GM19467 (cell line): ENCODE data around the gene SGMS1.

ENCODE experiments used
- ATAC-seq: cut with Tn5 transposase; IDR thresholded peaks from one replicate; pipeline ENCODE4 v1.9.1; 2021; ENCODE audit warnings: mild to moderate bottlenecking, moderate library complexity; ENCODE audit not compliant: unreplicated experiment

The SGMS1 gene

DNA sequence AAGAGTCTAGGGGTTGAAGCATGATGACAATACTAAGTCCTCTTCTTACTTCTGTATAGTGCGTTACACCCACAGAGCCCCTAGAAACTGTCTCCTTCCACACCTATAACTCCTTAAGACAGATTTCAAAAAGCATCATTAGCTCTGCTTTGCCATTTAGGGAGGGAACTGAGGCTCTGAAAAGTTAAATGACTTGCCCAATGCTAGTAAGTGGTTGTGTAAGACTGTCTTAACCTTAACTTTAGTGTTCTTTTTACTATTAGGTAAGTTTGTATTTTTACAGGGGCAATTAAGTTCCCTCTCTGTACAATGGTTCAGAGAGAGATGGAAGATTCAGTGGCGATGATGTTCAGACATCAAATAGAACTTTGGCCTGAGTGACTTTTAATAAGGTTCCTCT, 299.7 kb downstream of the SGMS1 start:
- no peak for ATAC-seq

DNA sequence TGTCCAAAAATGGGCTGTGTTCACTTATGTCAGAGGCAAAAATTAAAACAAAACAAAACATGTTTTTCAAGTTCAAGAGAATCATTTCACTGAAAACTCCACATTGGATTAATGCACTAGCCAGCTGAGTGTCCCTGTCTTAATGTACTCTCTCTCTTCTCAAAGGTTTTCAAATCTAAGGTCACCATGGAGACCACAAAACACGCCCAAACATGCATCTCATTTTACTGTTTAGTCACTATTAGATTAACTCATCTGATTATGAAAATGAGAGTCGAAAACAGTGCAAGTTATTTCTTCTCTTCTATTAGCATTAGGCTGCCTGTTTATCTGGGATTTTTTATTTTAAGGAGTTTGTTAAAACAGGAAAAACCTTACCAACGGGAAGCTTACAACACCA, 301.7 kb downstream of the SGMS1 start:
- ATAC-seq, result no peak

DNA sequence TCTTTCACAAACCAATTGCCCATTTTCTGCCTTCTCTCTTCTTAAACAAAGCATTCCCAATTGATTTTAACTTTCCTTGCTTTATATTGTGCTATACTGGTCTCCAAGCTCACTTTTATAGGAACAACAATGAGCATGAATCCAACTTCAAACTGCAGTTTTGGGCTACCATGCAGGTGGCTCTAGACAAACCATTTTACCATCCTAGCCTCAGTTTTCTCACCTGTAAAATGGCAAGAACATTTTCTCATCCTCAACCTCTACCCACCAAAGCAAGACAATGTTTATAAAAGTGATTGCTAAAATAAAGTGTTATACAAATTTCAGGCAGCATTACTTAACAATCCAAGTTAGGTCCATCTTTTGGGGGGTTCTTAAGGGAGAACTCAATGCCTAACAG, 305.6 kb downstream of the SGMS1 start:
- ATAC-seq, result no peak

DNA sequence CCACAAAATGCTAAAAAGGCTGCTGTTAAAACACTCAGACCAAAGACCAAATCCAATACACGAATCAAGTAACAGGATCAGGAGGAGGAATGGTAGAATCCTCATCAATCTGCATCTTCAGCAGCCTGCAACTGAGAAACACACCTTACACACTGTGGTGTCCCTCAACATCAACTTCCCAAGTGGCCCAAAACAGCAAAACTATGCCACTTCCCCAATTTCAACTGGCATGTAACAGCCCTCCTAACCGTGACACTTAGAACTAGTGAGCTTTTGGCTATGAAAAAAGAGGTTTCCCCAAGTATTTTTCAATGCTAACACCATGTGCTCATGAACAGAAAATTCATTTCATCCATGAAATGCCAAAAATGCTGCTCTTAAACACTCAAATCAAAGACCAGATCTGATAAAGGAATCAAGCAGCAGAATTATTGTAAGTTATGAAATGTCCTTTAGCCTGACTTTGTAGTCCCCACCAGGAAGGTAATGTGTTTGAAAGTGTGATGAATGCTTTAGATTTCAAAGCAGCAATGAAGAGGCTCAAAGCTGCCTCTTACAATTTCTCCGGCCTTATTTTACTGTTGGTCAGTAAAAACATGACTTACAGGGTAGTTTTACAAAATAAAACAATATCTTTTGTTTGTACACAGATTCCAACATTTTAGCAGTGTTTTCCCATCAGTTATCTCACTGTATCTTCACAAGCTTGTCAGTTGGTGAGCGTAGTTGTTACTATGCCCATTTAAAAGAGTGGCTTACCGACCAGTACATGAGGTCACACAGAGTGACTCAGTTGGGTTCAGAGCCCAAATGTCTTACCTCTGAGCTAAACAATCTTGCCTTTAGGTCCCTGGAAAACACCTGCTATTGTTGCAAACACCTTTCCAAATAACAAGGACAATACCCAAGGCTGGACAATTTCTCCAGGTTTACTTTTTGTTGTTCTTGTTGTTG, 306.8 kb downstream of the SGMS1 start:
- no peak for ATAC-seq

DNA sequence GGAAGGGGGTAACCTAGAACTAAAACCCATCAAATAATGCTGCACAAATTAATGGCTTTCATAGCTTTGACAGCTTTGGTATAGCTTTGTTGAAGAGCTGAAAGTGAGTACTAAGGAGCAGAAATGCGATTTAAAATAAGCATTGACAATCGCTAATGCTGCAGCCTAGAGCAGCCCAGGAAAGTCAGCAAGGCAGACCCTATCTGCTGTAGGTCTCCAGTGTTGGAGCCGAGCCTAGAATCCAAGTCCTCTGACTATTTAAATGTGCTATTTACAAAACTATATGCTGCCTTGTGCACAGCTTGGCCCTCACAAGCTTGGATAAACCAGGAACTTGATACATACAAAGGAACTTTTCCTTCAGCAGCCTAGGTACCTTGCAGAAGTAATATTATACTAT, 307.6 kb downstream of the SGMS1 start:
- ATAC-seq, result no peak

DNA sequence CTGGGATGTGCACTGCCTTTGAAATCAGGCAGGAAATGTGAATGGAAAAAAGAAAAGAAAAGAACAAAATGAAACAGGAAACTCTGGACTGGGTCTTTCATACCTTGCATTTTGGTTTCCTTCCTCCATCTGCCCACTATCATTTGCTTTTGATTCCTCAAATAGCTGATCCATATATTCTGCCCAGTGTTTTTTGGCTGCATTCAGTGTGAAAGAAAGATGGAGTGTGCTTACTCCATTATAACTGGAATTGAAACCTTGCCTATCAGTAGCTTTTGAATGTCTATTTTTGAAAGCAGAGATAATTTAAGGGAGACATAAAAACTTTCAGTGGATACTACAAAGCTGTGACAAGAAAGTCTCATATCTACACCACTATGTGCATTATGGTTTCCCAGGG, 308.3 kb downstream of the SGMS1 start:
- no peak for ATAC-seq

DNA sequence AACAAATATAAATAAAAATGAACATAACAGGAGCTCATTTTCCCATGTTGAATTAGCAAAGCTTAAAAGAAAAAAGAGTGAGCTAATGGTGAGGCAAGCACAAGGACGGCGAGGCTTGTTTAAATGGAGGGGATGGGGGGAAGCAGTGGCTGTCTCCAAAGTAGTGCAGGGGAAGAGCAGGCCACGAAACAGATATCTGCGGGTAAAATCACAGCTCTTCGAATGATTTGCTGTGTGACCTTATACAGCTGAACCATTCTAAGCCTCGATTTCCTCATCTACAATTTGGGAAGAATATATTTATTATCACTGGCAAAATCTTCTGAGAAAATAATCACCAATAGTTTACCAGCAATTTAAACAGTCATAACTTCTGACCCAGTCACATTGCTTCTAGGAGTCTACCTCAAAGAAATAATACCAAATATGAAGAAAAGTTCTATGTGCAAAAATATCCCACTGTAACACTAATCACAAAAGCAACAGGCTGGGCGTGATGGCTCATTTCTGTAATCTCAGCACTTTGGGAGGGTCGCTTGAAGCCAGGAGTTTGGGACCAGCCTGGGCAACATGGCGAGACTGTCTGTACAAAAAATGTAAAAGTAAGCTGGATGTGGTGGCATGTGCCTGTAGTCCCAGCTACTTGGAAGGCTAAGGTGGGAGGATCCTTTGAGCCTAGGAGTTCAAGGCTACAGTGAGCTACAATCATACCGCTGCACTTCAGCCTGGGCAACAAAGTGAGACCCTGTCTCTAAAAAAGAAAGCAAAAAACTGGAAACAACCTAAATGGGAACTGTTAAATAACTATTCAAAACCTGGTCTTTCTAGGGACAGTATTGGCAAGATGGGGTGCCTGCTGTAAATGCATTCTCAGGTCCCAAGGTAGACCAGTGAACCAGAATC, 309.3 kb downstream of the SGMS1 start:
- no peak for ATAC-seq

DNA sequence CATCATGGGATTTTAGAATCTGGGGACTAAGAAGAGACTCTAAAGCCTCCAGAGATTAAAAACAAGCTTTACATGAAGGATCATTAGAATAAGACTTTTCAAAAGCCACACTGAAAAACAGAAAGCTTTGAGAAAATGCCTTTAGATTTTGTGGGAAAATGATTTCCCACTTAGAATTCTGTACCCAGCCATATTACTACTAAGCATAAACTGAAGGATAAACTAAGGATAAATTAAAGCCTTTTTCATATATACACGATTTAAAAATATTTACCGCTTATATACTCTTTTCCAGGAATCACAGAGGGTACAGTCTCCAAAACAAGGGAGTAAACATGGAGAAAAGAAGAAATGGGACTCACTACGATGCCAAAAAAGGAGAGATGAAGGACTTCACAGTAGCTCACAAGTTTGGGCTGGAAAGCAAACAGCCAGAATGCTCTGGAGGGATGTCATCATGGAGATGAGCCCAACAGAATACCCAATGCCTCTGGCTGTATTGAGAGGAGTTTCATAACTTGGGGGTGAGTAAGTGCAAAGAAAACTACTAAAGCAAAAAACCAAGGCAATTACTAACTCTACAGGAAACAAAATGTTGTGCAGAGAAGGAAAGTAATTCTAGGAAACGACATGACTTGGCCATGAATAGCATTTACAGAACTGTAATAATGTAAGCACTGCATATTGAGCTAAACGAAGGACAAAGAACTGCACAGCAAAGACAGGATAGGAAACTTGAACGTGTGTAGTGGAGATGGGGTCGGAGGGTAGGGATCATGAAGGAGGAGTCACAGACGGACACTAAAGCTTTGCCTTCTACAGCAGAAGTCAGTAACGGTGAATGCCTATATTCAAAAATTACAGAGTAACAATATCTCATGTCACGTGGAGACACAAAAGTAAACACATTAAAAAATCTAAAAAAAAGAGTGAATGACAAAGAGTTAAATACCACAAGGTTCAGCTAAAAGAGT, 311.0 kb downstream of the SGMS1 start:
- no peak for ATAC-seq

DNA sequence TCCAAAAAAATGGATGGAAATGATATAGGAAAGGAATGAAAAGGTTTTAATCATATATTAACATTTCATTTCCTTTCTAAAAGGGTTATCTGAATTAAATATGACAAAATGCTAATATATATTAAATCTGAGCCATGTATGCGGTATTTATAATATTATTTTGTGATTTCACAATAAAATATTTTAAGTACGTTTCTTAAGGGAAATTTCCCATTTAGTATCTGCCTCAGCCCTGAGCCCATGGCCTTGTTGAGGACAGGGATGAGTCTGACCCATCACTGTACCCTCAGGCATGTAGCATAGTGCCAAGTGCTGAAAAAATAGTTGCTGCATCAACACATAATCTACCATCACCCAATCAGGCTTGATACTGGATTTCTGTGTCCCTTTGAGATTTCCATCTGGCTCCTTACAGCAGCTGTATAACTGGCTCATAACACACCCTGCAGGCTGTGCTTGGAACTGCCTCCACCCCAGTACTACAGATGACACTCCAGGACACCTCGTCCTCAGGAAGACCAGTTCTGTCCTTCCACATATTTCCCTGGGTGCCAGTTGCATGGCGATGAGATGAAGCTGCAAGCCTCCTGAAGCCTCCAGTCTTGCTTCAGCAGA, 313.1 kb downstream of the SGMS1 start:
- no peak for ATAC-seq

DNA sequence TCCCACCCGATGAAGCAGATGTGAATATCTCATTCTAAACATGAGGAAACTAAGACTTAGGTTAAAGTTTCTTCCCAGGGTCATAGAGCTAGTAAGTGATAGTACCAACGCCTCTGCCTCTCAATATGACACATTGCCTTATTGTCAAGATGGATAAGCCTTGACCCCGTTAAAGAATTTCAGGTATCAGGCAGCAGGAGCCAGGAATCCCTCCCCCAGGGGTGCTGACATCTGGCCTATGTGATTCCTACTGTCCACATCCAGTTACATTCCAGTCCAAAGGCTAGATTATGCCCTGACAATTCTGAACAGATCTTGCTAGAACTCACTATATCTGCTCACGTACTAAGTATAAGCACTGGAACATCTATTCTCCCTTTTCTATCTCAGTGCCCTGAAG, 314.4 kb downstream of the SGMS1 start:
- no peak for ATAC-seq

DNA sequence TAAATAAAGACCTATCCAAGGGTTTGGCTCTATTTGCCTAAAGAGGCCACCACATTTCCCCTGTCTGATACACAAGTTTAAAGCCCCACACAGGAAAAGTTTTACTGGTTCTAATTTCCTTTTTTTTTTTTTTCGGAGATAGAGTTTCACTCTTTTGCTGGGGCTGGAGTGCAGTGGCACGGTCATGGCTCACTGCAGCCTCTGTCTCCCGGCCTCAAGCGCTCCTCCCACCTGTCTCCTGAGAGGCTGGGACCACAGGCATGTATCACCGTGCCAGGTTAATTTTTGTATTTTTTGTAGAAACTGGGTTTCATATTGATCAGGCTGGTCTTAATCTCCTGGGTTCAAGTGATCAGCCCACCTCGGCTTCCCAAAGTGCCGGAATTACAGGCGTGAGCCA, 319.1 kb downstream of the SGMS1 start:
- no peak for ATAC-seq

DNA sequence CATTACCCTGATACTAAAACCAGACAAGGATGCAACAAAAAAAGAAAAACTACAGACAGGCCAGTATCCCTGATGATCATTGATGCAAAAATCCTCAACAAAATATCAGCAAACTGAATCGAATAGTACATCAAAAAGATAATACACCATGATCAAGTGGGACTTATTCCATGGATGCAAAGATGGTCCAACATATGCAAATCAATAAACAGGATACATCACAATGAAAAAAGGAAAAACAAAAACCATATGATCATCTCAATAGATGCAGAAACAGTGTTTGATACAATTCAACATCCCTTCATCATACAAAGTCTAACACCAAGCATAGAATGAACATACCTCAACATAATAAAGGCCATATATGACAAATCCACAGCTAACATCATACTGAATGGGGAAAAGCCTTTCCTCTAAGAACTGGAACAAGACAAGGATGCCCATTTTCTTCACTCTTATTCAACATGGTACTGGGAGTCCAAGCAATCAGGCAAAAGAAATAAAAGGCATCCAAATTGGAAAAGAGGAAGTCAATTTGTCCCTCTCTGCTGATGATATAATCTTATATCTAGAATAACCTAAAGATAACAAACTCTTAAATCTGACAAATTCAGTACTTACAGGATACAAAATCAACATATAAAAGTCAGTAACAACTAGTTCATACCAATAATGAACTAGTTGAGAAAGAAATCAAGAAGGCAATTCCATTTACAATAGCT, 323.6 kb downstream of the SGMS1 start:
- no peak for ATAC-seq

DNA sequence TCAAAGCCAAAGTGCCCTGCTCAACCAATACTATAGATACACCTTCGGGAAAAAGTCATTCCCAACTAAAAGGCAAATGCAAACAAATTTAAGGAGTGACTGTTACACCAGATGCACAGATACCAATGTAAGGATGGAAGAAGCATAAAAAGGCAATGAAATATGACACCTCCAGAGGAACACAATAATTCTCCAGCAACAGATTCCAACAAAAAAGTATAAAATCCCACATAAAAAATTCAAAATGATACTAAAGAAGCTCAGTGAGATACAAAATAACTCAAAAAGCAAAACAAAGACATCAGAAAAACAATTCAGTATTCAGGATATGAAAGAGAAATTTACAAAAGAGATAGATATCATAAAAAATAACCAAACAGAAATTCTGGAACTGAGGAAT, 328.4 kb downstream of the SGMS1 start:
- ATAC-seq, result no peak

DNA sequence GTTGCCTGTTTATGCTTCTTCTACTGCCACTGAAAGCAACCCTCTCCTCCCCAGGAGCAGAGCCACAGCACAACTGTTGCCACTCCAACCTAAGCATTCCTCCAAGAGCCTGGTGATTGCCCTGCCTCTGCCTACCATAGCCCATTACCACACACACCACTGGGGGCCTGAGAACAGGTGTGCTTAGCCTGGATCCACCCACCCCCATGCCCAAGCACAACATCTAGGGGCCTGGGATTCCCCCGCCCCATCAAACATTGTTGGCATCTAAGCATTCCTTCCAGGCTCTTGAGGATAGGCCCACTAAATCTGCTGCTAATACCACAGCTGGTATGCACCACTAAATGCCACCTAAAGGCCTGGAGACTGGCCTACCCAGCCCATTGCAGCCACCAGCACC, 329.2 kb downstream of the SGMS1 start:
- no peak for ATAC-seq

DNA sequence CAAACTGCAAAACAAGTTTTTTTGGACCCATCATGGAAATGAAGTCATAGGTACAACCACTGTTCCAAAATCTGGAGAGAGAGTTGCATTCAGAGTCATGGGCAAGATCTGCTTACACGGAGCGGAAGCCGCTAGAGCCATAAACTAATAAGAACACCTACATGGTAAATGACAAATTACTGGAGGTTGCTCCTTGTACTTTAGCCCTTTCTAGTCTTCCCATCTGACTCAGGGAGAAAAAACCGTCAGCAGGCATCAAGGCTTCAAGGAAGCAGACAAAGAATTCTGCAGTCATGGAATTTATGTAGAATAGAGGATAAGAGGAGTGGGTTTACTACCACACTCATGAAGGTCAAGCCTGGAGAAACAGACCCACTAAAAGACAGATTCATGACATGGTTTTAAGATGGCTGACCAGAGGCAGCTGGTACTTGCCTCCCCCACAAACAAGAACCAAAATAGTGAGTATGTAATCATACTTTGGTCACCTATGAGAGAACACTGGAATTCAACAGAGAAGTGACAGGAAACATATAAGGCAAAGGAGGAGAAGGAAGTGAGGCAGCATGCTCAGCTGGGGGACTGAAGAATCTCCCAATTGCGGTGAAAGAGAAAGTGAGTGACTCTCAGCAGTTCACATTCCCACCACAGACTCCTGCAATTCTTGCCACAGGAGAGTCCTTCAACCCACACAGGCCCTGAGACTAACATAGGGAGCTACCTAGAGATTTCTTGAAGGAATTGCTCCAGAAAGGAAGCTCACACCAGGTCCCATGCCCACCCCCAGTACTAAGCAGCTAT, 330.0 kb downstream of the SGMS1 start:
- ATAC-seq, result no peak

DNA sequence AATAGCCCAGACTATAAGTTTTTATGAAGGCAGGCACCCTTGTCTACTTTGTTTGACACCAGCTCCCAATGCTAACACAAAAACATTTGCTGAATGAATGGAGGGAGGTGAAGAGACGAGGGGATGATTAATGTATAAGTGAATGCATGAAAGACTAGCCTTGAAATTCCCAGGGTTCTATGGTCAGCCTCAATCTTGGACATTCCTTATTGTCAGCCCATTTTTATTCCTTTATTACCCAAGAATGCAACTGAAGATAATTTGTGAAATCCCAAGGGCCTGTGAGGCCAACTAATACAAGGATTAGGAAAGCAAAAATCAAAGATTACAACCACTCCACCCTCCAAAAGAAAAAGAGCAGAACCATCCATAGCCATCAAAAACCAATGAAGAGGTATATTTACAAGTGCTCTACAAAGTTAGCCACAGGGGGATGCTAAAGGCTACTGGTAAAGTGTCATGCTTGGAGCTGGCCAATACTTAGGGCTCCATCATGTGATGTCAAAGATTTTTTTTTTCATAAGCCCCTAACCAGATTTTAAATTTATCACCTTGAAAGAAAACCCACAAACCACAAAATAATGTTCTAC, 332.4 kb downstream of the SGMS1 start:
- no peak for ATAC-seq

DNA sequence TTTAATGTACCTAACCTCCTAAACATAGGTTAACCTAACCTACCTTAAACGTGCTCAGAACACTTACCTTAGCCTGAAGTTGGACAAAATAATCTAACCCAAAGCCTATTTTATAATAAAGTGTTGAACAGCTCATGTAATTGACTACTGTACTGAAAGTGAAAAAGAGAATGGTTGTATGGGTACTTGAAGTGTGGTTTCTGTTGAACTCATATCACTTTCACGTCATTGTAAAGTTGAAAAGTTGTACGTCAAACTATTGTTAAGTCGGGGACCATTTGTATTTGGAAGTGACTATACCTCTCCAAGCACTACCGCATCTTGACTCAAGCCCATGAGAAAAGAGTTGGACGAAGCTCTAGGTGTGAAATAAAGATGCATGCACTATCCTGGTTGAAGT, 334.6 kb downstream of the SGMS1 start:
- ATAC-seq, result no peak

DNA sequence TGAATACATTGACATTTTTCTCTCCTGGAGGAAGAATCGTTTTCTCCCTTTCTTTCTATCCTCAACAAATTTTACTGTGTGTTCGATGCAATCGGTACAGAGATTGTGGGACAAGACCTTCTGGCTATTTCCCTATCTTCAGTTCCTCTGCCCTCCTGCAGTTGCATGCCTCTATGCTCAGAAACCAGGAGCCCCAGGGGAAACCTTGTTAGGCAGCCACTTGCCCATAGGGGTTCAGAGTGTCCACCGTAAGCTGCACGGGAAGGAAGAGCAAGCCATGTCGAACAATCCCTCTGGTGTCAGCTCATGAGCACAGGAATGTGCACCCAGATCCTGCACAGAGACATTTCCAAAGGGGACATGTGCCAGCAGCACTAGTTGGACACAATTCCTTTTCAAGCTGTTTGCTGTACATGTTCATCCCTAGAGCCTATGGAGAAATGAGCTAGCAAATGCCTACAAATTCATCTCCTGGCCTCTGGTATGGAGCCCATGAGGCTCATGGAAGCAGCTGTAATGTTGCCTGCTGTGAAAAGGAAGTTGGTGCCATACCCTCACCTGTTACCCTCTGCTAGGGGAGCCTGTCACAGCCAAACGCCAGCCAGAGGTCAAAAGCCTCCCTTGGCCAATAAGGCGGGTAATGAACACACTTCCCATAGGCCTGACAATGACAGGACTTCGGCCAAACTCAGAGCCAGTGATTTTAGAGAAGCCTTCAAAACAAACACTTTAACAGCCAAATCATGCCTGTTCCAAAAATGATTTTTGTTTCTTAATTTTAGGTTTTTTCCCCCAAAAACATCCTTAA, 336.6 kb downstream of the SGMS1 start:
- no peak for ATAC-seq
